GM21737 (cell line): ENCODE measurements around the gene PCDH9.
"Not testable (repeated sequence)": the region's sequence is repeated elsewhere in the genome, so short reads cannot be mapped to it uniquely, and the experiment has no call there.

Experiments
- ATAC-seq: cut with Tn5 transposase; IDR thresholded peaks from one replicate; pipeline ENCODE4 v1.9.1; 2021; ENCODE audit warnings: mild to moderate bottlenecking, moderate library complexity; ENCODE audit not compliant: unreplicated experiment

PCDH9 gene

DNA sequence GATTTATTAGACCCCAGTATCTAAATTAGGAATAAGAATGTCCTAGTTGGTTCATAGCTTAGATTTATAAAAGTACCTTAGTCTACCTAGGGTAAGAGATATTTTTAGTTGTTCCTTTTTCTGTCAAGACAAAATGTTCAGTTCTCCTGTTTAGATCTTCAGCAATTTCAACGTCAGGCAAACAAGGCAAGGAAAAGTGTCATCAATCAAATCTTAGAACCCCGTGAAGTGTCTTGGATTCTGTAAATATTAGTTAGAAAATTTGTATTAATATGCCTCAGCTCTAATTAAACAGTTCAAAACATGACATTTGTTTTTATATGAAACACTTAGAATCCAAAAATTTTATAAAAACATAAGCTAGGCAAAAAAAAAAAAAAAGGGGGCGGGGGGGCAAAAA is 296.6 kb downstream of the PCDH9 start:
- no peak for ATAC-seq

DNA sequence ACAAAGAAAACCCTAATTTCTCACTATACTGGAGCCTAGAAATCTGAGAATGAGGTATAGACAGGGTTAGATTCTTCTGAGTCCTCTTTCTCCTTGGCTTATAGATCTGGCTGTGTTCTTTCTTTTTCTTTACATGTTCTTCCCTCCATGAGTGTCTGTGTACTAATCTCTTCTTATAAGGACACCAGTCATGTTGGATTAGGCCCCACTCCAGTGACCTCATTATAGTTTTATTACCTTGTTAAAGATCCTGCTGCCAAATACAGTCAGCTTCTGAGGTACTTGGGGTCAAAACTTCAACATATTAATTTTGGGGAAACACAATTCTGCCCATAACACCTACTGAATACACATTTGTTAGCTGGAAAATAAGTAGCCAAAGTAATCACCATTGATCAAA is 302.6 kb downstream of the PCDH9 start:
- no peak for ATAC-seq

- ATAC-seq, result no peak
These were observed 303.1 kb downstream of the PCDH9 start for GRCh38 chr13:66926851-66927524.

DNA sequence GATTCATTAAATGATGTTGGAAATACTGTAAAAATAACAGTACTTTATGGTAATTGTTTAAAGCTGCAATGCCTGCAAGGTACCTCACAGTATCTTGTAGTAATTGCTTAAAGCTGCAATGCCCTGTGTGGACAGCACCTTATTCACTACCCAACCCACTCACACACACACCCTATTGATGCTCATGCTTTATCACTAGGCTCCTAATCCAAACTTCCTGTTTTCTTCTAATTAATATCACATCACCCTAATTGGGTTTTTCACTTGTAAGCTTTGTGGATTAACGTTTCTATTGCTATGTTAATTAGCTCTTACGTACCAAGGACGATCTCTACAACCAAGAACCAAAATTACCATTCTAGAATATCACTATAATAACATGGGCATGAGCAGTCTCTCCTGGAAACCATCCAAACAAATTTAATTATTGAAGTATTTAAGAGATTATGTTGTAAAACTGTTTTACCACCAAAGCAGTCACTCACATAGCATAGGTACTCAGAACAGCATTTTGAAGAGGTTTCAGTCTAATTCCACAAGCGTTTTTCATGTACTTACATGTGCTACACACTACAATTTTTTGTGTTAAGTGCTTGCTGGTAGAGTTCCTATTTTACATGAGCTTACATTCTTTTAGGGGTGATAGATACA is 303.8 kb downstream of the PCDH9 start:
- ATAC-seq, result no peak

GRCh38 chr13:66922444-66922843 is 307.7 kb downstream of the PCDH9 start:
- no peak for ATAC-seq

- no peak for ATAC-seq
These were observed 308.7 kb downstream of the PCDH9 start for GRCh38 chr13:66921437-66921836.

DNA sequence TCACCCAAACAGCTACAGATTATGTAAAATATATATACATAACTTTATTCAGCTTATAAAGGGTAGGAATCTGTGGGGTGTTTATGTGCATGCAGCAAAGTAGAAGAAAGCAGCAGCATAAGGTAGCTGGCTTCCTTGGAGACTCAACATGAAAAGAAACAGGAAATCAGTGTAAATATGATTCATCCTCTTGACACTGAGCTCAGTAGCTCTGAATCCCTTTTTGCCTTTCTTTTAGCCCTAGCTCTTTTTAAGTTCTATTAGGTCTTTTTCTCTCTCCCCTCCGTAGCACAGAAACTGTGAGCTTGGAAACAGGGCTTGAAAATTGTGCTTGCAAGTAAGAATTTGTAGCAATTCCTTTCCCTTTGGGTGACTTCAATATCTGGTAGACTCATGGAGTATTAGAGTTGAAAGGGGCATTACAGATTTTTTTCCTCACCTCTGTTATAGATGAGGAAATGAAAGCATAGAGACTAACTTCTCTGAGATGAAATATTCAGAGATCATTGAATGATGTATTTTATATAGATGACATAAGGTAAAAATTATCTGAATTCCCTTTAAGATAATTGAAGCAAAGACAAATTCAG is 314.4 kb downstream of the PCDH9 start:
- no peak for ATAC-seq

DNA sequence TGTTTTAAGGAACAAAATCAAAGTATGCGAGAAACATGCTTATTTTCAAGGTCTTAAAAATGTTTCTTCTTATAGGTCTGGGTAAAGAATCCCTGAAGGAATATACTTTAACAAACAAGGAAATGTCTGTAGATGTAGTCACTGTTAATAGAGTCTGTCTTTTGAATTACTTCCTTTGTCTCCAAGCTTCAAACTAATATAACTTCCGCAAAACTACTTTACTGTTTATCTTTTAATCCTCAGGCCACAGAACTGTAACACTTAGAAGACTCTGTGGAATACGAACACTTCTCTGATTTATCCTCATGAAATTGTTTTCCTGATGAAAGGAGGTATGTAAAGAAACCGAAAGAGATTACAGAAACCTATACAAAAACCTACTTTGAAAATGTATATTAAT is 316.0 kb downstream of the PCDH9 start:
- ATAC-seq, result no peak

DNA sequence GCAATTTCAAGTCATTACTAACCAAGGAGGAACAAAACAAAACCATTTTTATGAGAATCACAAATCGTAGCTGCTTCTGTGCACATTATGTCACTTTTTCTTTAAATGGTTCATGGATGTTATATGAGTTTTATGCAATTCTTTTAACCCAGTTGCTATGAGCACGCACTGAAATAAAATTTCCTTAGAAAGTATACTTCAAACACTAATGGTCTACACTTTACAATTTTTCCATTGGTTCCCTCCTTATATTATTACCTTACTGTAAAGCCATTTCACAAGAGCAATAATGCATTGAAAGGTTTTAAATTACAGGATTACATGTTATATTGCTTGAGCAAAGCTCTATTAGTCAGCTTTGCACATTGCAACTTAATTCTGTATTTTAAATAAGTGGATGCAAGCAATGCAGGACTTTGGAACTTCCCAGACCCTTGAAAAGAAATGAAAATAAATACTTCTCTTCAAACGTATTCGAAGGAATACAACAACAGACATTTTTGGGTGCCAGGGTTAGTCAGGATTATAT is 318.7 kb downstream of the PCDH9 start:
- no peak for ATAC-seq

DNA sequence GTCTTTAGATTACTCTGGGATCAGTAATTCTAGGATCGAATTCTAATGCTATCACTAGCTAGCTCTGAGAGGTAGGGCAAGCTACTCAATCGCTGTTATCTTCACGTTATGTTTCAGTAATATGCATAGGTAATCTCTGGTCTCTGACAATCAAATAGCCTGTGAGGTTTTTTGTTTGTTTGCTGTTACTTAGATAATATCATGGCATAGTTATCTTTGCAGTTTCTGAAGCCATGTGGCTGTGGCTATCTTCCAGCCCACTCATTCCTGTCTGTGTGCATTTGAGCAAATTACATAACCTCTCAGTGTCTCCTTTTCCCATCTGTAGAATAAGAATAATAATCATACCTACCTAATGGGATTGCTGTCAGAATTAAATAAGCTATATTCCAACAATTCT is 330.2 kb downstream of the PCDH9 start:
- no peak for ATAC-seq

GRCh38 chr13:66896933-66897332 is 333.2 kb downstream of the PCDH9 start:
- no peak for ATAC-seq

DNA sequence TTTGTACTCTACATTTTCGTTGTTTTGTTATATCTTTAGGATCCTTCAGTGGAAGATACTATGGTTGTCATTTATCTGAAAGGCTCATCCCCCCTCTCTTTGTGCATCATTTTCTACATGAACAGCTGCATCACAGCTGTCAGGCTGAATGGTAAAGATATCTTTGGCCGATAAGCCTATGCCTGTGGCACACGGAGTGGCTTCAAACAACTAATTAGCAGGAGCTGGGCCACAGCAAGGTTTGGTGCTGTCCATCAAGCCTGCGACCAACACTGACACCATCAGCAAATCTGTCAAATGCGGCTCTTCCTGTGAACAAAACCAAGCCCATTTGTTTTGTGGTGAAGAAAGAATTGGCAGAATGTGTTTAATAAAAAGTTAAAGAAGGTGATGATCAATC is 334.4 kb downstream of the PCDH9 start:
- ATAC-seq, result no peak

GRCh38 chr13:66895320-66895719 is 334.8 kb downstream of the PCDH9 start:
- no peak for ATAC-seq

DNA sequence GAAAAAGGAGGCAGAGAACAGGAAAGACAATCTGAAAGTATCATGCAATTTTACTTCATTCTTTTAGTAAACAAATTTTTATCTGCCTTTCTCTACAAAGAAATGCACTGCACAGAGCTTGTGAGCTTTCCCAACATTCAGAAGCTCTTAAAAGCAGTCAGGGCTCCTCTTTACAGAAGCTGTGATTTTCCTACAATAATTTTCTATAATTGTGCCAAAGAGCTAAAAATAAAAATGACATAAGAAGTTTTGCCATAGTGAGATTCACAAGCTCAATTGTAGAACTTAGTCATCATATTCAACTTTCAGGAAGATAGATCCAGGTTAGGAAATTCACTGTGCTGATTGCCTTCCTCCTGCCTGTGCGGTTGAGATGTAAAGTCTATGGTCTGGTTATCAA is 341.4 kb downstream of the PCDH9 start:
- no peak for ATAC-seq

DNA sequence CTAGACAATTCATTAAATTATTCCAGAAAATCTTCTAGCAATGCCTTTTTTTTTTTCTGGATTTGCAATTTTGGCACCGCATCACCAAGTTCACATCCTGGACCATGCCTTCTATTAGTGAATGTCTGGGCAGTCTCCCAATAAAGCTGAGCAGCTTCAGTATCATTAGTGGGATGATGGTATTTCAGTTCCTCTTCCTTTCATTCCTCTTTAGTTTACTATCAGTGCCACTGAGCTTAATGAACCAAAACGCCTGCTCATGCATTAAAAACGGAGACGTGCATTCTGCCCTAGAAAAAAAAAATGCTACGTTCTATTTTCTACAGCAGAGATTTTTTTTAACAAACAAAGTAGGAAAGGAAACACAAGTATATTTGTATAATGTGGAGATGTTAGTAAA is 343.0 kb downstream of the PCDH9 start:
- ATAC-seq, result peak; percentile 89

DNA sequence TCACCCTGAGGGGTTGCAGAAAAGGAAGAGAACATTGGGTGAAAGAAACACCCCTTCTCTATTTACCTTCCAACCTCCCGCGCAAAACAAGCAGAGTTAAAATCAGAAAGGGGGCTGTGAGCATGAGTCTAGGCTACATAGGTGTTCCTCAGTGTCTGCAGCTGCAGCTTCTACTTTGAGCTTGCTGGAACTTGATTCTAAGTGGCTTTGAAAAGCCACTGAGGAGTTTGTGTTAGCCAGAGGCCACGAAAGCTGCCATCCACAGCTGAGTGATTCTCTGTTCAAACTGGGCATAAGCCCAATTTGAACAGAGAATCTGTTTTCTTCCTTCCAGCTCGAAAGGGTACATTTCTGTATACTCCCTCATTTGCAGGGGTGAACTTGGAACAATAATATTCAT is 343.9 kb downstream of the PCDH9 start:
- no peak for ATAC-seq

- not testable (repeated sequence) for ATAC-seq
These were observed 349.0 kb downstream of the PCDH9 start for GRCh38 chr13:66881170-66881569.

DNA sequence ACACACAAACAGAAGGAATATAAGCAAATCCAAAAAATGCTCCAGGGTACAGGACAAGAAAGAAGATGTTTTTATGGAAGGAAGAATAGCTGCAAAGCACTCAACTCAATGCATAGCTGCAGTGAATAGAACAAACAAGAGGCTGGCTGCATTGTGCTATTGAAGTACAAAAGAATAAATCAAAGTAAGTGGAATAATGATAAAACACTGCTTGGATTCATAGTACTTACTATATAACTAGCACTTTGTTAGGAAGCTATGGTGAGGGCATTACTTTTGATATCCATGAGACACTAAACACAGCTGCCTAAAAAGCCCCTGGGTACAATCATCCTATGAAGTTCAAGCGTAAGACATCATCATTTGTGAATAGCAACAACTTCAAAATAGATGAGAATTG is 350.1 kb downstream of the PCDH9 start:
- no peak for ATAC-seq

GRCh38 chr13:66875264-66875663 is 354.9 kb downstream of the PCDH9 start:
- ATAC-seq, result no peak

DNA sequence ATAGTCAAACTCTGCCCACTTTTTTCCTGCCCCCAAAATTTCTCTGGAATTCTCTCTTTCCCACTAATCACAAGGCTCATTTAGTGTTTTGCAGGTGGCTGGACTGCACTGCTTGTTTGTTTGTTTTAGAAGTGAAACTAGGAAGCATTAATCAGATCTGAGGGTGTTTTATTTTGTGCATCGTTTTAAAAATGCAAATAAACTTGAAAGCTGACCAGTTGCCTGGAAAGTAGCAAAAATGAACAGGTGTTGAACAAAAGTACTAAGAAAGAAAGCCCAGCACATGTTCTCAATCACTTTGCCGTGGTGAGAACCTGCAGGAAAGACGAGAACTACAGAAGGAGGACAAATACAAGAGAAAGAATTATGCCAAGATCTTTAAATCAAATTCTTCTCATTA is 365.5 kb downstream of the PCDH9 start:
- no peak for ATAC-seq

DNA sequence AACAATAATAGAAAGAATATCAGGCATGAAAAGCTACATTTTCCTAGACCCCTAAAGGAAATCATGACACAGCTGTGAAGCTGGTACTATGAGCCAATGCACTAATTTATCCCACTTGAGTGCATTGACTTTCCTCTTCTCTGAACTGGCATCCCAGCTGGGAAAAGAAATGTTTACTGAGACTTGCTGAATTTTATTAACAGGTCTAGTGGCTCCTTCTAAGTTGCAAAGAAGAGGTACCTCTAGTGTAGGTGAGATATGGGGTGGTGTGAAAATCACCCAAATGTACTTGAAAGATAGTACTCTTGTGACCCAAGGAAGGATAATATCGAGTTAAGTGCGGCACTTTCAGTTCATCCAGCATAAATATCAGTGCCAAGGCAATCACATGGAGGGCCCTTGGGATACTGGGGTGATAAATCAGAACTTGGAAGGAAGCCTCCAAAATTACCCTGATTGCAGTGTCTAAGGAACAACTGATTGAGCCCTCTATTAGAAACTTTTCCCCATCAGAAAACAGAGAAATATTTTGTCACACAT is 369.2 kb downstream of the PCDH9 start:
- ATAC-seq, result no peak
